Stimulated activated CD8-positive, alpha-beta memory T cell treated with anti-CD3 and anti-CD28 coated beads, Interleukin-12 subunit alpha, Interleukin-12 subunit beta, amount 100 ng/mL, for 1 hour (primary cell): ENCODE measurements around the gene ZNF76.
"Not testable (repeated sequence)": the region's sequence is repeated elsewhere in the genome, so short reads cannot be mapped to it uniquely, and the experiment has no call there.

ENCODE experiments used
- DNase-seq: peaks from one replicate; pipeline ENCODE4 v3.0.0-alpha.2; 2020; ENCODE audit warnings: low read depth

Gene ZNF76

GRCh38 chr6:35300848-35301247 lies 41.3 kb downstream of the ZNF76 start:
- DNase-seq: no peak

GRCh38 chr6:35302604-35303241 lies 43.2 kb downstream of the ZNF76 start:
- DNase-seq: peak; percentile 78

- no peak for DNase-seq
Measured at GRCh38 chr6:35304299-35304698, 44.8 kb downstream of the ZNF76 start.

GRCh38 chr6:35305117-35305516 lies 45.6 kb downstream of the ZNF76 start:
- DNase-seq: no peak

GRCh38 chr6:35307138-35307537 lies 47.6 kb downstream of the ZNF76 start:
- not testable (repeated sequence) for DNase-seq

GRCh38 chr6:35308543-35308942 lies 49.0 kb downstream of the ZNF76 start:
- not testable (repeated sequence) for DNase-seq

- DNase-seq: no peak
Measured at GRCh38 chr6:35309611-35310264, 50.2 kb downstream of the ZNF76 start.

- DNase-seq: no peak
Measured at GRCh38 chr6:35310265-35310831, 50.8 kb downstream of the ZNF76 start.

GRCh38 chr6:35311390-35312075 lies 52.0 kb downstream of the ZNF76 start:
- peak; percentile 38 for DNase-seq

GRCh38 chr6:35312076-35312800 lies 52.7 kb downstream of the ZNF76 start:
- DNase-seq: no peak

GRCh38 chr6:35312807-35313206 lies 53.3 kb downstream of the ZNF76 start:
- DNase-seq: no peak

- no peak for DNase-seq
Measured at GRCh38 chr6:35317483-35318195, 58.1 kb downstream of the ZNF76 start.

- no peak for DNase-seq
Measured at GRCh38 chr6:35318196-35319171, 58.9 kb downstream of the ZNF76 start.

GRCh38 chr6:35319346-35320030 lies 60.0 kb downstream of the ZNF76 start:
- DNase-seq: no peak

- DNase-seq: no peak
Measured at GRCh38 chr6:35320031-35320410, 60.5 kb downstream of the ZNF76 start.

- no peak for DNase-seq
Measured at GRCh38 chr6:35321091-35321490, 61.6 kb downstream of the ZNF76 start.

- peak; percentile 67 for DNase-seq
Measured at GRCh38 chr6:35327349-35328027, 68.0 kb downstream of the ZNF76 start.

GRCh38 chr6:35328108-35328723 lies 68.7 kb downstream of the ZNF76 start:
- no peak for DNase-seq

GRCh38 chr6:35328965-35329364 lies 69.4 kb downstream of the ZNF76 start:
- DNase-seq: not testable (repeated sequence)
